ENCODE measurements around the gene TEX101.
"Not testable (repeated sequence)": the region's sequence is repeated elsewhere in the genome, so short reads cannot be mapped to it uniquely, and the experiment has no call there.

Gene TEX101

DNA sequence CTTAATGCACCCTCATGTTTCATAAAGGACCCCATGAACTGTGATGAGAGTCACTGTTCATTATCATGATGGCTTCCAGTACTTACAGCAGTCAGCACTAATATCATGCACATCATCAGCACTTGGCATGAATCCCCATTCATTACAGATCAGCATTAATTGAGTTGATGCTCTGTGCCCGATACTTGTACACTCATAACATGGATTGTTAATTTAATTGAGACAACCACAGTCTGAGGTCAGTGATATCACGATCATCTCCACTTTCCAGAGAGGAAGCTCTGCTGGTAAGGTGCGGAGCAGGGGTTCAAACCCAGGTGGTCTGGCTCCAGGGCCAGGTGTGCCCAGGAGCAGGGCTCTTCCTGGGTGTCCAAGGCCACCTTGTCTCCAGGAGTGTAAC is 21.2 kb upstream of the TEX101 start:
- not testable (repeated sequence) for H3K27ac ChIP-seq, H3K4me3 ChIP-seq, H3K36me3 ChIP-seq, H3K4me2 ChIP-seq, H3K9me3 ChIP-seq, H3K27me3 ChIP-seq, H4K20me1 ChIP-seq, H3K9ac ChIP-seq
- H3K4me1 ChIP-seq: peaks cover 16% of the 10 kb centered on the region

DNA sequence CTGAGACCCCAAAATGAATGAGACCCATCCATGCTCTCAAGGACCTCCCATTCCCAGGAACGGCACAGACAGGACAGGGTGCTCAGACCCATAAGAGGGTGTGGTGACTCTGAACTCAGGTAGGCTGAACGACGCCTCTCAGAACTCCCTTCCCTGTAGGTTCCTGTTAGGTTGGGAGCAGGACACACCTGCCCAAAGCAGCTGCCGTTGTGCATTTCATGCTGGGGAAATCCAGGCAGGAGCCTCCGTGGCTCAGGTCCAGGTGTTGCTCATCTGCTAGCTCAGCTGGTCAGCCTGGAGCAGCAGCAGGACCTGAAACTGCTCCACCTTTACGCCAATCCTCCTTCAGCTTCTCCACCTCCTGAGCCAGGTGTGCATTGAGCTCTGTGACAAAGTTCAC is 19.1 kb upstream of the TEX101 start:
- H3K9me3 ChIP-seq: no peaks in the 10 kb centered on the region
- peaks cover 14% of the 10 kb centered on the region for H3K4me1 ChIP-seq
- H4K20me1 ChIP-seq: no peaks in the 10 kb centered on the region
- no peaks in the 10 kb centered on the region for H3K27me3 ChIP-seq
- no peak overlapping the region for H3K4me3 ChIP-seq
- H3K9ac ChIP-seq: no peak overlapping the region
- no peak overlapping the region for H3K4me2 ChIP-seq
- H3K27ac ChIP-seq: no peak overlapping the region
- H3K36me3 ChIP-seq: no peaks in the 10 kb centered on the region
- TF ChIP-seq Cebpa-rat (IDR thresholded peaks at IDR 0.05): no peak

DNA sequence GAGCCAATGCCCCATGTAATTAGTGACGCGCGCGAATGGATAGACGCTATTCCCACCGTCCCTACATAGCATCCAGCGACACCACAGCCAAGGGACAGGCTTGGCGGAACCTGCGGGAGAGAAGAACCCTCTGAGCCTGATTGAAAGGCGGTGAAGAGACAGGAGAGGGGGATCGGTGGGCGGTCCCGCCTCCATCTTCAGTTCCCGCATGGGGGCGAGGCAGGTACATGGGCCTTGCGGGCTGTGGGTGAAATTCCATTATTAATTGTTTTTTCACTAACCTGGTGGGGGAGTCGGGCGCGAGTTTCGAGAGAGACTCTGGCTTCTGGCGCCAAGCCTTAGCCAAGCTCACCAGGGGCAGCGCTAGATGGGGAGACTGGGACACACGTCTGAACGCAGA is 8.4 kb upstream of the TEX101 start:
- no peaks in the 10 kb centered on the region for H4K20me1 ChIP-seq
- no peaks in the 10 kb centered on the region for H3K27me3 ChIP-seq
- no peak overlapping the region for H3K27ac ChIP-seq
- H3K9ac ChIP-seq: no peak overlapping the region
- no peaks in the 10 kb centered on the region; the same call in 1 of the 2 replicates for H3K9me3 ChIP-seq
- no peak overlapping the region for H3K4me3 ChIP-seq
- no peak overlapping the region for H3K4me2 ChIP-seq
- no peak for TF ChIP-seq Cebpa-rat (IDR thresholded peaks at IDR 0.05)
- no peaks in the 10 kb centered on the region for H3K4me1 ChIP-seq
- no peaks in the 10 kb centered on the region for H3K36me3 ChIP-seq

DNA sequence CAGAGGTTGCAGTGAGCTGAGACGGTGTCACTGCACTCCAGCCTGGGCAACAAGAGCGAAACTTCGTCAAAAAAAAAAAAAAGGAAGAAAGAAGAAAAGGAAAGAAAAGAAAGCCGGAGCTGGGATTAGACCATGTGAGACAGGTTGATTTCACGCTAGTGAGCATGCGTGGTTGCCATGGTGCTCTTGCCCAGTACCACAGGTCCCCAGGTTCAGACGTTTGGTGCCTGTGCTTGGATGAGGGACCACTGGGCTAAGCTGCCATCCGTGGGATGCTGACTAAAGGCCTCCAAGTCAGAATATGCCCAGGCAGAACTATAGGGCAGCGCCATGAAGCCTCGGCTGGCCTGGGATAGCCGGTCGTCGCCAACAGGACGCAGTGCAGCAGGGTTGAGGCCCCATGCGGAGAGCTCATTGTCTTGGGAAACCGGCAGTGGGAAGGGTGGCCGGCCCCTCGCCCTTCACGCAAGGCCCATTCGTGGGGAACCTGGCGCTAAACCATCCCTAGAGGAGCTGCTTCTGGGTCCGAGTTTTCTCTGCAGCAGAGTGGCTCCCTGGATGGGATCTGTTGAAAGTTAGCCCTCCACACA is 7.2 kb upstream of the TEX101 start:
- Histone ChIP-seq H4K20me1 (no peaks in the 10 kb centered on the region), H3K27ac (no peak overlapping the region), H3K4me2 (no peak overlapping the region), H3K4me1 (no peaks in the 10 kb centered on the region), H3K9me3 (peaks cover 7% of the 10 kb centered on the region; the same call in 1 of the 2 replicates), H3K36me3 (no peaks in the 10 kb centered on the region), H3K27me3 (no peaks in the 10 kb centered on the region), H3K9ac (no peak overlapping the region), H3K4me3 (no peak overlapping the region)
- no peak for TF ChIP-seq Cebpa-rat (IDR thresholded peaks at IDR 0.05)

DNA sequence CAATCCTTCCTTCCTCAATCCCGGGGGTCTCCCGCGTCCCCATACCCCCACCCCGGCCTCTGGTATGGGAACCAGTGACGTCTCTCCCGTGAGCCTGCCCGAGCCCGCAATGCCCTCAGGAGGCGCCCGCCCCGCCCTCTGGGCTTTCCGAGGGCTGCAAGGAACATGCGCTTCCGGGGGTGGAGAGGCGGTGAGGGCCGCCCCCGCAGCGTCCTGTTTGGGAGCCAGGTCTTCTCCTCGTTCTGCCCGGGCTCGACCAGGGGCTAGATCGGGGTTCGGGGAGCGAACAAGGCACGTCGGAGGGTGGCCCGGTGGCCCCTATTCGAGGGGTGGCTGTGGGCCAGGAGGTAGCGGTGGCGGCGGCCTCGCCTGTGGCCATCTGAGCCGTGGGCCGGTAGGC is 6.6 kb upstream of the TEX101 start:
- Histone ChIP-seq H3K9me3 (peaks cover 12% of the 10 kb centered on the region), H3K27me3 (no peaks in the 10 kb centered on the region), H3K27ac (no peak overlapping the region), H4K20me1 (no peaks in the 10 kb centered on the region), H3K9ac (no peak overlapping the region), H3K4me1 (no peaks in the 10 kb centered on the region), H3K4me2 (no peak overlapping the region), H3K36me3 (no peaks in the 10 kb centered on the region), H3K4me3 (no peak overlapping the region)
- no peak for TF ChIP-seq Cebpa-rat (IDR thresholded peaks at IDR 0.05)

DNA sequence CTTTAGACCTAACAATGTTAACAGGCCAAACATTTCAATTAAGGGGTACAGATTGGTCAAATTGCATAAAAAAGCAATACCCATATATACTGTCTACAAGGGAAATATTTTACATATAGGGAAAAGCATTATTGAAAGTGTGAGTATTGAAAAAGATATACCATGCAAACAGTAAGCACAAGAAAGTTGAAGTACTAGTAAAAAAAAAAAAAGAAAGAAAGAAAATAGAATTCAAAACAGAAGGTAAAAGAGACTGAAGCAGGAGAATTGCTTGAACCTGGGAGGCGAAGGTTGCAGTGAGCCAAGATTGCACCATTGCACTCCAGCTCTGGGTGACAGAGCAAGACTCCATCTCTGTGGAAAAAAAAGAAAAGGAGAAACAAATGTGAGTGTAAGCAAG is 5.3 kb upstream of the TEX101 start:
- Histone ChIP-seq H3K4me1 (no peaks in the 10 kb centered on the region), H3K27me3 (no peaks in the 10 kb centered on the region), H3K4me3 (no peak overlapping the region), H3K27ac (no peak overlapping the region), H3K4me2 (no peak overlapping the region), H4K20me1 (no peaks in the 10 kb centered on the region), H3K9ac (no peak overlapping the region), H3K9me3 (peaks cover 25% of the 10 kb centered on the region), H3K36me3 (no peaks in the 10 kb centered on the region)
- TF ChIP-seq Cebpa-rat (IDR thresholded peaks at IDR 0.05): no peak

DNA sequence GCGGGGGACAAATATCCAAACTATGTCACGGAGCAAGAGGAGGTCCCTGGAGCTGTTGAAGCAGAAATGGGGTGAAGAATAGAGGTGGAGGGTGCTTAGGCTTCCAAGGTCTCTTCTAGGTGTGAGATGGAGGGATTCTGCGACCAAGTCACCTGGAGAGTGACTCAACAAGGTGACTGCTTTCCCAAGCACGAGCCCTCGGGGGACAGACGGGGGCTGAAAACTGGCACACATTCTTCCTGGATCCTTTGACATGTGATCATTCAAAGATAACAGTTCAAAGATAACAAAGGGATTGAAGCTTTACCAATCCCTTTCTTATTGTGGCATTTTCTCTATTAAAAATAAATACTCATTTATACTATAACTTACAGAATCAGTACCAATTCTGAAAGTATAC is 2.2 kb upstream of the TEX101 start:
- no peaks in the 10 kb centered on the region for H4K20me1 ChIP-seq
- peaks cover 8% of the 10 kb centered on the region for H3K4me1 ChIP-seq
- H3K27ac ChIP-seq: no peak overlapping the region
- no peak for TF ChIP-seq Cebpa-rat (IDR thresholded peaks at IDR 0.05)
- no peak overlapping the region for H3K4me2 ChIP-seq
- H3K4me3 ChIP-seq: no peak overlapping the region
- H3K9me3 ChIP-seq: peaks cover 37% of the 10 kb centered on the region
- no peaks in the 10 kb centered on the region for H3K36me3 ChIP-seq
- no peak overlapping the region for H3K9ac ChIP-seq
- no peaks in the 10 kb centered on the region for H3K27me3 ChIP-seq

DNA sequence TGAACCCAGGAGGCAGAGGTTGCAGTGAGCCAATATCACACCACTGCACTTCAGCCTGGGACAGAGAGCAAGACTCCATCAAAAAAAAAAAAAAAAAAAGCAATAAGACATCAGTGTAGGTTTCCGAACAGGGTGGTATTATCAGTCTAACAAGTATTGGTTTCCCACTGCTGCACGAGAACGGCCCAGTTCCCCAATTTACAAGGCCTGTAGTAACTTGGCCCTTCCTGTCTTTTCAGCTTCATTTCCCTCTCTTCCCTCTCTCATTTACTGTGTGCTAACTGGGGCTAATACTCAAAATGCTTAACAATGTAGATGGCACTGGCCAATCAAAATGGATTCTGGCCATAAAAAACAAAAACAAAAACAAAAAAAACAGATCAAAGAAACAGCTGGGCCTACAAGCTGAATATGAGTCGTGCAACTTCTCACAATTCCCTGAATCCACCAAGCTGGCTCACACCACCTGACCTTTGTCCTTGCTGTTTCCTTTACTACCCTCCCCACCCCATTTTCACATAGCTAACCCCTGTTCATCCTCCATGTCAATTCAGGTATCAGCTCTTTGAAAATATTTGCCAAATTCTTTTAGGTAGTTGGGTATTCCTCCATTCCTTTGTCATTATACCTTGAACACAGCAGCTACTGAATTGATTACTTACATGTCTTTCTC is 2.4 kb downstream of the TEX101 start:
- H4K20me1 ChIP-seq: no peaks in the 10 kb centered on the region
- H3K9me3 ChIP-seq: peaks cover 34% of the 10 kb centered on the region
- H3K36me3 ChIP-seq: no peaks in the 10 kb centered on the region
- peak overlapping the region; percentile 51 for H3K4me2 ChIP-seq
- no peak overlapping the region for H3K9ac ChIP-seq
- no peak overlapping the region for H3K27ac ChIP-seq
- H3K4me1 ChIP-seq: peaks cover 17% of the 10 kb centered on the region
- TF ChIP-seq Cebpa-rat (IDR thresholded peaks at IDR 0.05): no peak
- H3K4me3 ChIP-seq: no peak overlapping the region
- H3K27me3 ChIP-seq: no peaks in the 10 kb centered on the region

DNA sequence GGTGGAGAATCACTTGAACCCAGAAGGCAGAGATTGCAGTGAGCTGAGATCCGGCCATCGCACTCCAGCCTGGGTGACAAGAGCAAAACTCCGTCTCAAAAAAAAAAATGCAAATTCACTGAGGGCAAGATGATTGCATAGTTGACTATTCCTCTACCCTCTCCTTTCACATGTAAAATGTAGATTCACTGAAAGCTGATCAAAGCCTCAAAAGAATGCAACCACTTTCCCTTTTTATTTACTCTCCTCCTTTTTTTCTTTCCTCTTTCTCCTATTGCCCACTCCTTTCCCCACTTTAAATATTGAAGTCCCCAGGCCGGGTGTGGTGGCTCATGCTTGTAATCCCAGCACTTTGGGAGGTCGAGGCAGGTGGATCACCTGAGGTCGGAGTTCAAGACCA is 6.3 kb downstream of the TEX101 start:
- H3K36me3 ChIP-seq: no peaks in the 10 kb centered on the region
- peaks cover 20% of the 10 kb centered on the region for H3K4me1 ChIP-seq
- no peaks in the 10 kb centered on the region for H4K20me1 ChIP-seq
- TF ChIP-seq Cebpa-rat (IDR thresholded peaks at IDR 0.05): no peak
- no peak overlapping the region for H3K27ac ChIP-seq
- H3K4me3 ChIP-seq: no peak overlapping the region
- H3K4me2 ChIP-seq: no peak overlapping the region
- no peak overlapping the region for H3K9ac ChIP-seq
- 0 out of 2 replicates have a peak, but pooled peaks cover 4% of the 10 kb centered on the region for H3K9me3 ChIP-seq
- H3K27me3 ChIP-seq: no peaks in the 10 kb centered on the region

DNA sequence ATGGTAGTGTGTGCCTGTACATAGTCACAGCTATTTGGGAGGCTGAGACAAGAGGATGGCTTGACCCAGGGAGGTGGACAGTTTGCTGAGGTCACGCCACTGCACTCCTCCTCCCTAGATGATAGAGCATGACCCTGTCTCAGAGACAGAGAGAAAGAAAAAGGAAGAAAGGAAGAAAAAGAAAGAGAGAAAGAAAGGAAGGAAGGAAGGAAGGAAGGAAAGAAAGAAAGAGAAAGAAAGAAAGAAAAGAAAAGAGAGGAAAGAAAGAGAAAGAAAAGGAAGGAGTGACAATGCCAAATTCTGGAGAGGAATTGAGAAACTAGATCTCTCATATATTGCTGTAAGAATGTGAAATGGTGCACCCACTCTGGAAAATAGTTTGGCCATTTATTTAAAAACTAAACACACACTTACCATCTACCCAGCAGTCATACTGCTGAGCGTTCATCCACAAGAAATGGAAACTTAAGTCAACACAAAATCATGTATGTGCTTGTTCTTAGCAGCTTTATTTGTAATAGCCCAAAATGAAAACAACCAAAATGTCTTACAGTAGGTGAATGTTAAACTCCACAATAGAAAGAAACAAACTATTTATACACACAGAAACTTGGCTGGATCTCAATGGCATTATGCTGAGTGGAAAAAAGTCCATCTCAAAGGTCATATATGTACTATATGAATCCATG is 7.5 kb downstream of the TEX101 start:
- no peak overlapping the region for H3K4me3 ChIP-seq
- no peaks in the 10 kb centered on the region for H3K36me3 ChIP-seq
- no peaks in the 10 kb centered on the region for H4K20me1 ChIP-seq
- TF ChIP-seq Cebpa-rat (IDR thresholded peaks at IDR 0.05): no peak
- no peak overlapping the region for H3K27ac ChIP-seq
- peaks cover 17% of the 10 kb centered on the region for H3K4me1 ChIP-seq
- no peak overlapping the region for H3K4me2 ChIP-seq
- H3K9ac ChIP-seq: no peak overlapping the region
- H3K27me3 ChIP-seq: no peaks in the 10 kb centered on the region
- no peaks in the 10 kb centered on the region for H3K9me3 ChIP-seq
